Choroid plexus epithelial cell (primary cell): ENCODE measurements around the gene AGPAT4.
"Not testable (repeated sequence)": the region's sequence is repeated elsewhere in the genome, so short reads cannot be mapped to it uniquely, and the experiment has no call there.

ENCODE experiments used
- DNase-seq: peaks from one replicate; pipeline ENCODE4 v3.0.0-alpha.2; 2010; ENCODE audit warnings: low read depth
- H3K4me3 ChIP-seq: 2 replicates; pipeline ENCODE4 v1.5.1; 2011; ENCODE audit warnings: low read depth, mild to moderate bottlenecking, control low read depth, low read length, moderate library complexity
- TF ChIP-seq, protein P1 (sequence below): conservative IDR thresholded peaks from 2 replicates; pipeline ENCODE4 v1.5.1; 2011; ENCODE audit warnings: low read depth, mild to moderate bottlenecking, control low read depth, inconsistent platforms, low read length, moderate library complexity

Gene AGPAT4, protein sequence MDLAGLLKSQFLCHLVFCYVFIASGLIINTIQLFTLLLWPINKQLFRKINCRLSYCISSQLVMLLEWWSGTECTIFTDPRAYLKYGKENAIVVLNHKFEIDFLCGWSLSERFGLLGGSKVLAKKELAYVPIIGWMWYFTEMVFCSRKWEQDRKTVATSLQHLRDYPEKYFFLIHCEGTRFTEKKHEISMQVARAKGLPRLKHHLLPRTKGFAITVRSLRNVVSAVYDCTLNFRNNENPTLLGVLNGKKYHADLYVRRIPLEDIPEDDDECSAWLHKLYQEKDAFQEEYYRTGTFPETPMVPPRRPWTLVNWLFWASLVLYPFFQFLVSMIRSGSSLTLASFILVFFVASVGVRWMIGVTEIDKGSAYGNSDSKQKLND

DNA sequence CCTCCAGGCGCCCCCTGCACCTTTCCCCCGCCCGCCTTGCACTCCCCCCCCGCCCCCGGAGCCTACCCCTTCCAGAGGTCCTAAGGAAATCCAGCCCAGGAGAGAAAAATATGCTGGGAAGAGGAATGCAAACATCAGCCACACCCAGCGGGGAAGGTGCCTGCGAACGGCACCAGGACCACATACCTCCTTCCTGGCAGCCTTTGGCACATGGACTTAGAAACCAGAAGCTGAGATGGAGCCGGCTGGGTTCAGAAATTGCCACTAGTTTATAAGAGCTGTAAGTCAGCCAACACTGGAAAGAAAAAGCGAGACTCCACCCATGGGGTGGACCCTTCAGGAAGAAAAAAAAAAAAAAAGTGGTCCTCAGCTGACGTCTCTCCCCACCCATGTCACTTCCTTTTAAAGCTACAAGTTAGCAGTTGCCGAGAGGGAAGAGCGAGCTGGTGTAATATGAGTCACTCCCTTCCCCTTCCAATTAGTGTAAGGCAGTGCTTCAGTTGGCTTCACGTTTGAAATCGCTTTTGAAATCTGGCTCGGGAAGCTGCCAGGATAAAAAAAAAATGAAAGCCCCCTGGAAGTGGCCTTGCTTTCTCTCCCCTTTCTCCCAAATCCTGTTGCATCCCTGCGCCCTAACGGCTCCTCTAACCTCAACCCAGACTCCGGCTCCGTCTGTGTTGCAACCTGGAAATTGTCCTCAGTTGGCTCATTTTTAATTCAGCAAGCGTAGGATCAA lies at the start of gene AGPAT4:
AGPAT4 (minus strand) TSS at position 310 of the 736 bp plus-strand sequence. CDS start 41,848 bp downstream, outside the sequence.
- H3K4me3 ChIP-seq: peak within 1 kb of the TSS; percentile 66
- TF ChIP-seq, protein P1, sequence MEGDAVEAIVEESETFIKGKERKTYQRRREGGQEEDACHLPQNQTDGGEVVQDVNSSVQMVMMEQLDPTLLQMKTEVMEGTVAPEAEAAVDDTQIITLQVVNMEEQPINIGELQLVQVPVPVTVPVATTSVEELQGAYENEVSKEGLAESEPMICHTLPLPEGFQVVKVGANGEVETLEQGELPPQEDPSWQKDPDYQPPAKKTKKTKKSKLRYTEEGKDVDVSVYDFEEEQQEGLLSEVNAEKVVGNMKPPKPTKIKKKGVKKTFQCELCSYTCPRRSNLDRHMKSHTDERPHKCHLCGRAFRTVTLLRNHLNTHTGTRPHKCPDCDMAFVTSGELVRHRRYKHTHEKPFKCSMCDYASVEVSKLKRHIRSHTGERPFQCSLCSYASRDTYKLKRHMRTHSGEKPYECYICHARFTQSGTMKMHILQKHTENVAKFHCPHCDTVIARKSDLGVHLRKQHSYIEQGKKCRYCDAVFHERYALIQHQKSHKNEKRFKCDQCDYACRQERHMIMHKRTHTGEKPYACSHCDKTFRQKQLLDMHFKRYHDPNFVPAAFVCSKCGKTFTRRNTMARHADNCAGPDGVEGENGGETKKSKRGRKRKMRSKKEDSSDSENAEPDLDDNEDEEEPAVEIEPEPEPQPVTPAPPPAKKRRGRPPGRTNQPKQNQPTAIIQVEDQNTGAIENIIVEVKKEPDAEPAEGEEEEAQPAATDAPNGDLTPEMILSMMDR: no peak
- DNase-seq: peak; percentile 99

DNA sequence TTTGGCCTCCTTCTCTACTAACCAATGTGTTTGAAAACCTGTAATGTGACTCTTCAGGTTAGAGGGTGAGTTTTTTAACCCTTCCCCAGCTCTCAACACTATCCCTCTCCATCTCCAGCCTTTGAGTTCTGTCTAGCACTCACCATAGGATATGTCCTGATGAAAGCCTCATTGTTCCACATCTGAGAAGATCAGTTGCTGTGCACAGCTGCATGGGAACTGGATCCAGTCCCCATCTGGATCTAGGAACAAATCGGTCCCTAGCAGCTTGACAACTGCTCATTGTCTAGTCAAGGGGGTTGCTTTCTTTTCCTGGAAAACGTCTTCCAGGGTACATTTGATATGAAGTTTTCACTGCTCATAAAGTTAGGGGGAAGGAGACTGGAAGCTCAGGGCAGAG lies 45.4 kb upstream of the AGPAT4 start:
- DNase-seq: no peak
- H3K4me3 ChIP-seq: no peak overlapping the region
- TF ChIP-seq, protein P1: no peak

DNA sequence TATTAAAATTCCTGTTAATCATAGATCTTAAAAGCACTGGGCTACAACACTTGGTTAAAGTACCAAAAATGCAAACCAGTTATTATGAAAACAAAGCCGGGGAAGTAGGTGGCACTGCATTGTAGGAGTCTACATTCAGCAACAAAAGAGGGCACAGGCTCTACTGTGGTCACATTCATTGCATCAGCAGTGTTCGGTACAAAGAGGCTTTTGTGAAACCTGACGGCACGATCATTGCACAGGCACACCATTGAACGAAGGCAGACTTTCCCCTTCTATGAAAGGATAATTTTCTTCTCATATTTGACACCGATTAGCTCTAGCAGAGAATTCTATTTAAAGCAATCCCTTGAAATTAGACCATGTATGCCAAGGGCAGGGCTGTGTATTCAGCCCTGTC lies 44.6 kb upstream of the AGPAT4 start:
- TF ChIP-seq, protein P1: no peak
- no peak for DNase-seq
- no peak overlapping the region for H3K4me3 ChIP-seq

DNA sequence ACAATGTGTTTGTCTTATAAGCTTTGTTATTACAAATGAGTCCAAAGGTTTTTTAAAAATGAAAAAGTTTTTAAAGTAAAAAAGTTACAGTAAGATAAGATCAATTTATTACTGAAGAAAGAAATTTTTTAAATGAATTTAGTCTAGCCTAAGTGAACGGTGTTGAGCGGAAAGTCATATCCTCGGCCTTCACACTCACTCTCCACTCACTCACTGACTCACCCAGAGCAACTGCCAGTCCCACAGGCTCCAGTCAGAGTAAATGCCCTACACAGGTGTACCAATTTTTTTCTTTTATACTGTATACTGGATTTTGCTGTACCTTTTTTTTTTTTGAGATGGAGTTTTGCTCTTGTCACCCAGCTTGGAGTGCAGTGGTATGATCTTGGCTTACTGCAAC lies 42.7 kb upstream of the AGPAT4 start:
- no peak overlapping the region for H3K4me3 ChIP-seq
- TF ChIP-seq, protein P1: no peak
- no peak for DNase-seq

DNA sequence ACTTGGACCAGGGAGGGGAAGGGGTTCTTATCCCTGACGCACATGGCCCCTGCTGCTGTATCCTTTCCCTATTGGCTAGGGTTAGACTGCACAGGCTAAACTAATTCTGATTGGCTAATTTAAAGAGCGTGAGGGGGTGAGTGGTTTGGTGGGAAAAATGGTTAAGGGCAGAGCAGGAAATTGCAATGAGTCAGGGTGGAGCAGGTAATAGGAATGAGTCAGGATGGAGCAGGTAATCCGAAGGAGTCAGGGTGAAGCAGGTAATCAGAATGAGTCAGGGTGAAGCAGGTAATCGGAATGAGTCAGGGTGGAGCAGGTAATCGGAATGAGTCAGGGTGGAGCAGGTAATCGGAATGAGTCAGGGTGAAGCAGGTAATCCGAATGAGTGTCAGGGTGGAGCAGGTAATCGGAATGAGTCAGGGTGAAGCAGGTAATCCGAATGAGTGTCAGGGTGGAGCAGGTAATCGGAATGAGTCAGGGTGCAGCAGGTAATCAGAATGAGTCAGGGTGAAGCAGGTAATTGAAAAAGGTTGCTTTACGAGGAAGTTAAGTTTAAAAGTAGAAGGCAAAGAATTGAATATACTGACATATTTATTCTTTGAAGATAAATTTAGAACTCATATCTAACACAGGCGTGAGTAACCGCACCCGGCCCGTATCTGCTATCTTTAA lies 41.5 kb upstream of the AGPAT4 start:
- not testable (repeated sequence) for H3K4me3 ChIP-seq, DNase-seq

DNA sequence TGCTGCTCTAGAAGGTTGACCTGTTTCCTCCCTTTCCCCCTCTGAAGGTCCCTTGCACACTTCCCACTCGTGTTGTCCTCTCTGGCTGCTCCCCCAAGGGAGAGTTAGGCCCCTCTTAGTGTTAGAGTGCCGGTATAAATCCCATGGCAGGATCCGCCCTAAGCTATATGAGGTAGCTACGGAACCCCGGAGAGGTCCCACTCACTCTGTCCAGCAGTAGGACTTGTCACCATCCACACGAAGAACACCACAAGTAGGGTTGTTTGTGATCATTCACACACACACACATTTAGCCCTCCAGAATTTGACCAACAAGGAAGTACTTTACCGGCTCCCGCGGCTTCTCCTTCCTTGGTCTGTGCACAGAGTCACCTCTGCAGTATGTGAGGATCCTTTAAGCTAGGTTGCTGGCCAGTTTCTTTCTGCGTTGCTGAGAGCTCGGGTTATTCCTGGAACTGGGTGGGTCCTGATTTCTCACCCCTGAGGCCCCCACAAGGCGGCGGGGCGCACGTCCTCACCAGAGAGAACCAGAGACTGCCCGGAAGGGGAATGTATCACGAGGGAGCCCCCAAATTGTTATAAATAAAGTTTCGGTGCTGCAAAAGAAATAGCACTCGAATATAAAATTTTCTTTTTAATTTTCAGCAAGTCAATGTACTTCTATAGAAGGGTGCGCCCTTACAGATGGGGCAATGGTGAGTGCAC lies 40.8 kb upstream of the AGPAT4 start:
- not testable (repeated sequence) for DNase-seq, H3K4me3 ChIP-seq

DNA sequence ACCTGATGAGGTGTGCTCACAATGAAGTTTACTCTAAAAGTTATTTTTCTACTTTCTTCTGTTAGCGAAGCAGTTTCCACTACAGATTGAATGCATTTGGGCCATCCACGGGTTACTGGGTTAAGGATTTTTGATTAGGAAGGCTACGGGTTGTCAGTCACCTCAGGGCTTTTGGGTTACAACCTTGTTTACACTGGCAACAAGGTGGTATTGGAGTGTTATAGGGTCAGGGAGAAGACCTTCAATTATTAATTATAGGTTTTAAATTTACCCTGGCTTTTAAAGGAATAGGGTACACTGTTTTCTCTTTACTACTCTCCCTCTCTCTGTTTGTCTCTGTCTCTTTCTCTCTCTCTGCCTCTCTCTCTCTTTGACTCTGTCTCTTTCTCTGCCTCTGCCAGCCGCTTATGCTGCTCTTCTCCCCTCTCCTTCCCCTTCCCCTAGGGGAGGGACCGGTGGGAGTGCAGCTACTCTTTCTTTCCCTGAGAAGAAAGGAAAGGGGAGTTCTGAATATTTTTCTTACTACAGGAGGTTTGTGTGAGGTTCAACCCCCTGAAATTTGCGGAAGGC lies 40.2 kb upstream of the AGPAT4 start:
- DNase-seq: no peak
- TF ChIP-seq, protein P1: no peak

DNA sequence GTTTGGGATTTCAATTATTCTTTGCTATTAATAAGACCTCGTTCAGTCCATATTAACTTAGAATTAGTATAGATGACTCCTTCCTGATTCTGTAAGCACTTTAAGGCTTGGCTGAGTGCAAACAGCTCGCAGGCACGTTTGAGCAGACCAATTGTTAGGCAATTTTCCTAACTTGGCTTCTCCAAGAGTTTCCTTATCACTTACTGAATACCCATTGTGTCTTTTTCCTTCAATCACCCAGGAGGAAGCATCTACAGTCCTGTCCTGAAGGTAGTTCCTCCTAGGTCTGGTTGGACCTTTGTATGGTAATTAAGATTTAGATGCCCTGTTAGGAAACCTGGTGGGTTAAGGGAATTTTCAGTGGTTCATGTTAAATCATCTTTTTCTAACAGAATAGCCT lies 39.6 kb upstream of the AGPAT4 start:
- not testable (repeated sequence) for DNase-seq, H3K4me3 ChIP-seq

More for the DNA sequence above, 40.2 kb upstream of the AGPAT4 start:
- no peak overlapping the region for H3K4me3 ChIP-seq

DNA sequence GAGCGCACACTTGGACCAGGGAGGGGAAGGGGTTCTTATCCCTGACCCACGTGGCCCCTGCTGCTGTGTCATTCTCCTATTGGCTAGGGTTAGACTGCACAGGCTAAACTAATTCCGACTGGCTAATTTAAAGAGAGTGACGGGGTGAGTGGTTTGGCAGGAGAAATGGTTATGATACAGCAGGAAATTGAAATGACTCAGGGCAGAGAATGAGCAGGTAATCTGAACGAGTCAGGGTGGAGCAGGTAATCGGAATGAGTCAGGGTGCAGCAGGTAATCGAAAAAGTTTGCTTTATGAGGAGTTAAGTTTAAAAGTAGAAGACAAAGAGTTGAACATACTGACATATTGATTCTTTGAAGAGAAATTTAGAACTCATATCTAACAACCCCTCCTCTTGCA lies 35.9 kb upstream of the AGPAT4 start:
- not testable (repeated sequence) for DNase-seq, H3K4me3 ChIP-seq
